ELF-1 (cell line): ENCODE measurements around the gene TPSB2.

Experiments
- DNase-seq: peaks from one replicate; pipeline ENCODE4 v3.0.0-alpha.2; 2016; ENCODE audit warnings: low read depth, low spot score

The TPSB2 gene

DNA sequence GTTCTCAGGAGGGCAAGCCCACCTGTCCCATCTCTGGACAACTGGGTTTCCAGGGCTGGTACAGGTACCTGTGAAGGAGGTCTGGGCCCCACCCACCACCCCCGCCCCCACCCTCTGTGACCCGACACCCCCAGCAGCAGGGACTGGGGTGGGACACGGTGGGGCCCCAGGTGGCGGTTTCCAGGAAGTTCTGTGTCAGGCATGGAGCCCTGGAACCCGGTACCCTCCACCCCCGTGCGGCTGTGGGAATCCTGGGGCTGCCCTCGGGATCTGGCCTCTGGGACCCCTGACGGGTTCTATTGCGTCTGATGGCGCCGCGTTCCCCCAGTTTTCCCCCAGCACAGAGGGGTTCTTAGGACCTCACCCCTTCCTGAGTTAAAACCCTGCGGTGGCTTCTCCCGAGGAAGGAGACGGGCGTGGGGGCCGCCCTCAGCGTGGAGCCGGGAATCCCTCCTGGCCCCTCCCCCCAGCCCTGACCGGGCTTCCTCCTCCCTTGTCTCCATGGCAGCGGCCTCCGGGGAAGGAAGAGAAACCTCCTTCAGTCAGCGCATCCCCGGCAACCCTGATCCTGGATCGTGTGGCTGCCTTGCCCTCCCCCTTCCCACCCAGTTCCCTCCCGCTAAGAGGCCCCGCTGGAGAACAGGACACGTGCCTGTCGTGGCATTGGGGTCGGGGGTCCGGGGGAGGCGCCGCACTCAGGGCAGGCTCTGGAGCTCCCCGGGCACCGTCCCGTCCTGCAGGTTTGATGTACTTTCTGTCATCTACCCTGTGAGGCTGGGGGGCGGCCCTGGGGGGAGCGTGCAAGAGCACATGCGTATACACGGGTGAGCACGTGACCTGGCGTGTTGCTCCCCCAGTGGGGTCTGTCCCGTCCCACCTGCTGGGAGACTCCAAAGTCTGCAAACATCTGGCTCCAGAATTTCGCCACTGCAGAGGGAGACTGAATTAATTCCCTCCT, 46.8 kb downstream of the TPSB2 start:
- DNase-seq, result no peak

DNA sequence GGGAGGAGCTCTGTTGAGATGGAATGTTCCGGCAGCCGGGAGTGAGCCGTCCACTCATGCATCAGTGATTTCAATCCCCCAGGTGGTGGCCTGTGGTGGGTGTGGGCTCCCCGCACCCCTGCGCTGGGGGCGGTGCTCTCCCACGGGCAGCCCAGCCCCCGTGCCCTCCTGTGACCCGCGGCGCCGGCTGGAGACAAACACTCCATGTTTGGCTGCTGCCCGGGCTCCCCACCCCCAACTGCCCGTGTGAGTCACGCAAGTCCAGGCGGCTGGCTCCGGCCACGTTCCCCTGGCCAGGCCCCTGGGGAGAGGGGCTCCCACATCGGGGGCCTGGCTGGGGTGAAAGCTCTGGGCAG, 47.7 kb downstream of the TPSB2 start:
- DNase-seq, result no peak

DNA sequence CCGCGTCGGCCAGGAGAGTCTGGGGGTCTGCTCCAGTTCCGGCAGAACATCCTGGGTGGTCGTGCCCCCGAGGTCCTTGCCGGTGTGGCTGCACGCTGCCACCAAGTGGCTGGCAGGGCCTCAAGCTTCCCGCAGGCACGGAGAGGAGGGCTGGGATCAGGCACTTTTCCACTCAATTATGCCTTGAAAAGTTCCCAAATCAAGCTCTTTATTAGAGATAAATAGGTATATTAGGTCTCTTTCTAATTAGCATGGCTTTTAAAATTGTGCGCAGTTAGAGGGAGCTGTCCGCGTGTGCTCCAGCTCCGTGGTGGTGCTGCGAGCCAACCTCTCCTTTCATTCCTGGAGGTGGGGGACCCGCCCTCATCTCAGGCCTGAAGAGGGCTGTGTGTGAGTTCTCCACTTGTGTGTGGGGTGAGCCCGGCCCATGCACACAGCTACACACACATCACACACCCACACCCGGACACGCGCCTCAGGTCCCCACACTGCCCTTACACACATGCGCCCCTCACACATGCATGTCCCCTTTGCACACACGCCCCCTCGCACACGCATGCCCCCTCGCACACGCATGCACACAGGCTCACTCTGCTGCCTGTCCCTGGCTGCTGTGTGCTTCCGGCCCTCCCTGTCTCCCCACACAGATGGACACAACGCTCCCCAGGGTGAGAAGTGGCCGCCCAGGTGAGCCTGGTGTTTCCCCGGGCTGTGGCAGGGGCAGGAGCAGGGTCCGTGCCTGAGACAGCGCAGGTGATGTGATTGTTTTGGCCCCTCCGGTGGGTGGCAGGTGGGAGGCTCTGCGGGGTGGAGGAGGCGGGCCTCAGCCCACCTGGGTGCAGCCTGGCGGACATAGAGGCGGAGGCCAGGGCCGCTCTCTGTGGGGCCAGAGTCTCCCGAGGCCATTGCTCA, 48.3 kb downstream of the TPSB2 start:
- no peak for DNase-seq

GRCh38 chr16:1180549-1181403, 49.2 kb downstream of the TPSB2 start:
- DNase-seq, result no peak
